AG10803 (cell line): ENCODE results near the gene ZNRD2.

Experiments used
- DNase-seq: peaks from one replicate; pipeline ENCODE4 v3.0.0; 2010; ENCODE audit warnings: low read depth
- H3K4me3 ChIP-seq: 2 replicates; pipeline ENCODE4 v1.5.1; 2011; ENCODE audit warnings: mild to moderate bottlenecking, low read length, control low read depth
- CTCF ChIP-seq: conservative IDR thresholded peaks from 2 replicates; pipeline ENCODE4 v1.5.1; 2011; ENCODE audit warnings: mild to moderate bottlenecking, low read length, control low read depth, inconsistent platforms

The ZNRD2 gene

GRCh38 chr11:65581928-65582327 is 11.7 kb downstream of the ZNRD2 start:
- no peak for DNase-seq
- no peak for TF ChIP-seq CTCF
- H3K4me3 ChIP-seq = no peak overlapping the region

GRCh38 chr11:65583589-65583988 is 13.3 kb downstream of the ZNRD2 start:
- no peak for TF ChIP-seq CTCF
- no peak overlapping the region for H3K4me3 ChIP-seq

DNA sequence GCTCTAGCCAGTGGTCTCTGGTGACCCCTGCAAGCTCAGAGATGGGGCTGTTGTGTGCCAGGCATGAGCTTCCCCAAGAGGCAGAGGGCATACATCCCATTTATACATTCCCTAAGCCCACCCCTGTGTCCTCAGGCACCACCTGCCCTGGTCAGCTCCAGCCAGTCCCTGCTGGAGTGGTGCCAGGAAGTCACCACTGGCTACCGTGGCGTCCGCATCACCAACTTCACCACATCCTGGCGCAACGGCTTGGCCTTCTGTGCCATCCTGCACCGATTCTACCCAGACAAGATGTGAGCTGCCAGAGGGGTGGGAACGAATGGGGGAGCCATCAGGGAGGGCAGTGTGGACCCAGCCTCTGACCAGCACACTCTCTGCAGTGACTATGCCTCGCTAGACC is 13.8 kb downstream of the ZNRD2 start:
- no peak for DNase-seq
- no peak overlapping the region for H3K4me3 ChIP-seq
- TF ChIP-seq CTCF = no peak

More at GRCh38 chr11:65583589-65583988, 13.3 kb downstream of the ZNRD2 start:
- DNase-seq = no peak

- no peak for DNase-seq
- no peak overlapping the region for H3K4me3 ChIP-seq
- TF ChIP-seq CTCF = no peak
These were observed 14.5 kb downstream of the ZNRD2 start for GRCh38 chr11:65584723-65585171.

- H3K4me3 ChIP-seq = no peak overlapping the region
- no peak for TF ChIP-seq CTCF
- no peak for DNase-seq
These were observed 15.3 kb downstream of the ZNRD2 start for GRCh38 chr11:65585396-65586246.

- TF ChIP-seq CTCF = no peak
- no peak for DNase-seq
- H3K4me3 ChIP-seq = no peak overlapping the region
These were observed 16.0 kb downstream of the ZNRD2 start for GRCh38 chr11:65586247-65586630.

DNA sequence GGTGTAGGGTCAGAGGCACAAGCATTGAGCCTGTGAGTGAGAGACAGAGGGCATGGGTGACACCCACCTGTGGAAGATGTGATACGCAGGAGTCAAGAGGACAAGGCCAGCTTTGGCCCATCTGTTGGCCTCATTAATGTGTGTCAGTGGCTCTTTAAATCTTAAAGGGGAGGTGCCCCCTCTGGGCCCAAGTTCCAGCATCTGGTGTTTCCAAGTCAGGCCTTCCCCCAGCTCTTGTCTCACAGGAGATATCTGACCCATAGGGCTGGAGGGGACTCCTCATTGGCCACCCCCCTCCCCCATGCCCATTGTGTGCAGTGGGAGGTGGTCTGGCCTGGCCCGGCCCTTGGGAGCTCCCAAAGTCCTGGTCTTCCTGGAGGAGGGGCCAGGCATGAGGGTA is 16.4 kb downstream of the ZNRD2 start:
- DNase-seq = peak; percentile 59
- no peak overlapping the region for H3K4me3 ChIP-seq
- TF ChIP-seq CTCF = no peak
